Measurements from ENCODE around the gene TUBA4A.

- TF ChIP-seq ZNF121 (tag by site-specific recombination; IDR thresholded peaks at IDR 0.05) = no peak
- TF ChIP-seq REST (tag by site-specific recombination; IDR thresholded peaks at IDR 0.05) = no peak
- TF ChIP-seq ZNF292 (tag by site-specific recombination; IDR thresholded peaks at IDR 0.05; ENCODE audit: borderline replicate concordance, low read depth) = no peak
- no peak for TF ChIP-seq CTCF (tag by site-specific recombination; IDR thresholded peaks at IDR 0.05)
- TF ChIP-seq SALL2 (tag by site-specific recombination; IDR thresholded peaks at IDR 0.05; ENCODE audit: borderline replicate concordance) = no peak
- TF ChIP-seq SCRT1 (tag by site-specific recombination; IDR thresholded peaks at IDR 0.05; ENCODE audit: borderline replicate concordance) = no peak
- TF ChIP-seq ZNF558 (tag by site-specific recombination; IDR thresholded peaks at IDR 0.05) = no peak
- no peak for TF ChIP-seq ZFP69B (tag by site-specific recombination; IDR thresholded peaks at IDR 0.05)
- no peak for TF ChIP-seq ZNF223 (tag by site-specific recombination; IDR thresholded peaks at IDR 0.05)
- no peak for TF ChIP-seq ZFHX2 (tag by site-specific recombination; conservative IDR thresholded peaks at IDR 0.05)
- TF ChIP-seq ZNF433 (tag by site-specific recombination; IDR thresholded peaks at IDR 0.05; ENCODE audit: low read depth) = no peak
Observed at GRCh38 chr2:219210886-219211362, 42.8 kb downstream of the TUBA4A start.
